SJSA1 (cell line): ENCODE data around the gene RABGEF1. TPM values are rescaled to one million over a fixed set of nuclear protein-coding genes. Genes with fewer than 3 reads are reported as not detected.
A peak's percentile ranks its signal among the peaks of the same experiment; 100 is the strongest.
"Not testable (repeated sequence)": the region's sequence is repeated elsewhere in the genome, so short reads cannot be mapped to it uniquely, and the experiment has no call there.

ENCODE experiments used
- DNase-seq, 2 experiments: peaks; one replicate each; pipeline ENCODE4 v3.0.0-alpha.2; 2015 to 2020; ENCODE audit warnings: low spot score in 2 of 2, low read depth in 1 of 2
- H3K27ac ChIP-seq: fragments of 250-450 bp; sonication (Bioruptor Pico); 2 replicates; pipeline ENCODE4 v1.5.1; 2020; ENCODE audit warnings: mild to moderate bottlenecking, moderate library complexity
- H3K27me3 ChIP-seq: fragments of 250-450 bp; sonication (Bioruptor Pico); replicated peaks from 2 replicates; pipeline ENCODE4 v1.5.1; 2020; ENCODE audit warnings: mild to moderate bottlenecking, moderate library complexity
- H3K36me3 ChIP-seq: fragments of 250-450 bp; sonication (Bioruptor Pico); 2 replicates; pipeline ENCODE4 v1.5.1; 2020; ENCODE audit warnings: mild to moderate bottlenecking
- H3K4me1 ChIP-seq: fragments of 250-450 bp; sonication (Bioruptor Pico); replicated peaks from 2 replicates; pipeline ENCODE4 v1.6.1; 2021; ENCODE audit warnings: mild to moderate bottlenecking
- H3K4me3 ChIP-seq: fragments of 250-450 bp; sonication (Bioruptor Pico); 2 replicates; pipeline ENCODE4 v1.5.1; 2020; ENCODE audit warnings: mild to moderate bottlenecking
- H3K9me3 ChIP-seq: fragments of 250-450 bp; sonication (Bioruptor Pico); replicated peaks from 2 replicates; pipeline ENCODE4 v1.5.1; 2020; ENCODE audit warnings: mild to moderate bottlenecking
- total RNA-seq: library from RNA; depleted of rRNA; stranded (reverse); fragments of >200 nt; shearing (Covaris generic); gene quantifications from 2 replicates; pipeline ENCODE4 v1.2.3, GENCODE V29; 2014

RABGEF1 gene
- total RNA-seq, 1 experiment from 2014 or later = 34.2 TPM

- H3K4me3 ChIP-seq = peak overlapping the region; percentile 70
- peaks cover 17% of the 10 kb centered on the region for H3K4me1 ChIP-seq
- no peaks in the 10 kb centered on the region for H3K27me3 ChIP-seq
- DNase-seq = no peak
- H3K36me3 ChIP-seq = peaks cover 29% of the 10 kb centered on the region
- H3K9me3 ChIP-seq = 0 out of 2 replicates have a peak, but pooled peaks cover 2% of the 10 kb centered on the region
- H3K27ac ChIP-seq = peak overlapping the region; percentile 73
These were observed 606 bp upstream of the RABGEF1 start for GRCh38 chr7:66739953-66740301.

GRCh38 chr7:66740980-66741709 is 612 bp downstream of the RABGEF1 start:
- peak; percentile 69 to 75 for DNase-seq
- peaks cover 17% of the 10 kb centered on the region for H3K4me1 ChIP-seq
- H3K27me3 ChIP-seq, H3K9me3 ChIP-seq: not testable (repeated sequence)
- peaks cover 29% of the 10 kb centered on the region for H3K36me3 ChIP-seq
- peak overlapping the region; percentile 73 for H3K27ac ChIP-seq
- peak overlapping the region; percentile 70 for H3K4me3 ChIP-seq

DNA sequence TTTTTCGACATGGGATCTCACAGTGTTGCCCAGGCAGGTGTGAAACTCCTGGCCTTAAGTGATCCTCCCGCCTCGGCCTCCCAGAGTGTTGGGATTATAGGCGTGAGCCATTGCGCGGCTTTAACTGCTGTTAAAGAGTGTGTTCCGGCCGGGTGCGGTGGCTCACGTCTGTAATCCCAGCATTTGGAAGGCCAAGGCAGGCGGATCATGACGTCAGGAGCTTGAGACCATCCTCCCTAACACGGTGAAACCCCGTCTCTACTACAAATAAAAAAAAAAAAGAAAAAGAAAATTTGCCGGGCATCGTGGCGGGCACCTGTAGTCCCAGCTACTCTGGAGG is 1.1 kb downstream of the RABGEF1 start:
- H3K4me1 ChIP-seq = peaks cover 17% of the 10 kb centered on the region
- peaks cover 25% of the 10 kb centered on the region for H3K36me3 ChIP-seq
- no peaks in the 10 kb centered on the region for H3K9me3 ChIP-seq
- H3K4me3 ChIP-seq = peak overlapping the region; percentile 70
- peak overlapping the region; percentile 73 for H3K27ac ChIP-seq
- H3K27me3 ChIP-seq = no peaks in the 10 kb centered on the region
- DNase-seq = peak in 1 of 2 experiments; percentile 29

- H3K27me3 ChIP-seq, H3K9me3 ChIP-seq: not testable (repeated sequence)
- Histone ChIP-seq H3K4me3 (peak overlapping the region; percentile 70; the same call in 1 of the 2 replicates), H3K27ac (peak overlapping the region; percentile 73; the same call in 1 of the 2 replicates), H3K4me1 (peaks cover 17% of the 10 kb centered on the region), H3K36me3 (peaks cover 31% of the 10 kb centered on the region)
- DNase-seq = peak in 1 of 2 experiments; percentile 19
These were observed 1.8 kb downstream of the RABGEF1 start for GRCh38 chr7:66742298-66742697.

DNA sequence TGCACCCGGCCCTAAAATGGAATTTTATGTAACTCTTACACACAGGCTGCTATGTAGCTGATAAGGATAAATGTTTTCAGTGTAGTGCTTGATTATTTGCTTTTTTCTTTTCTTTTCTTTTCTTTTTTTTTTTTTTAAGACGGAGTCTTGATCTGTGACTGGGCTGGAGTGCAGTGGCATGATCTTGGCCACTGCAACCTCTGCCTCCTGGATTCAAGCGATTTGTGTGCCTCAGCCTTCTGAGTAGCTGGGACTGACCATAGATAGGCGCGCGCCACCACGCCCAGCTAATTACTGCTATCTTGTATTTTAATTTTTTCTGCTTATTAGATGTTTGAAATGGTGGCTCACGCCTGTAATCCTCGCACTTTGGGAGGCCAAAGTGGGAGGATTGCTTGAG is 3.4 kb downstream of the RABGEF1 start:
- no peak overlapping the region for H3K27ac ChIP-seq
- H3K36me3 ChIP-seq = peaks cover 42% of the 10 kb centered on the region
- no peaks in the 10 kb centered on the region for H3K27me3 ChIP-seq
- peaks cover 17% of the 10 kb centered on the region for H3K4me1 ChIP-seq
- H3K9me3 ChIP-seq = no peaks in the 10 kb centered on the region
- no peak for DNase-seq
- H3K4me3 ChIP-seq = no peak overlapping the region

DNA sequence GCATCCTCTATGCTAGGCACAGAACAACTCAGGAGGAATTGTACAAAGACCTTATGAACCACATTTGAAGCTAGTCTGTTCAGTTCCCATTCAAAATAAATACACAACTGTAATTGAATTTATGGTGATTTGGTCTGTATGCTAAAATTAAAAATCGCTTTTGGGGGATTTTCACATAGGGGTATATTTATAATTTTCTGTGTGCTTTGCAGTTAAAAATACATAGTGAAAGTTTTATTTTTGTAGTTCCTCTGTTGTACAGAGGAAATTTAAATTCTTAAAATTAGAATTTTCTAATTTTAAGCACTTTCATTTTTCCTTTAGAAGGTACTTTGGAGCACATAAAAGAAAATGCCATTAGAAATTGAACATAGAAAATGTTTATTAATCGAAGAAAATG is 6.9 kb downstream of the RABGEF1 start:
- no peak overlapping the region for H3K27ac ChIP-seq
- no peaks in the 10 kb centered on the region for H3K27me3 ChIP-seq
- no peak overlapping the region for H3K4me3 ChIP-seq
- DNase-seq = no peak
- H3K4me1 ChIP-seq = peaks cover 5% of the 10 kb centered on the region
- peaks cover 37% of the 10 kb centered on the region for H3K36me3 ChIP-seq
- H3K9me3 ChIP-seq = no peaks in the 10 kb centered on the region

DNA sequence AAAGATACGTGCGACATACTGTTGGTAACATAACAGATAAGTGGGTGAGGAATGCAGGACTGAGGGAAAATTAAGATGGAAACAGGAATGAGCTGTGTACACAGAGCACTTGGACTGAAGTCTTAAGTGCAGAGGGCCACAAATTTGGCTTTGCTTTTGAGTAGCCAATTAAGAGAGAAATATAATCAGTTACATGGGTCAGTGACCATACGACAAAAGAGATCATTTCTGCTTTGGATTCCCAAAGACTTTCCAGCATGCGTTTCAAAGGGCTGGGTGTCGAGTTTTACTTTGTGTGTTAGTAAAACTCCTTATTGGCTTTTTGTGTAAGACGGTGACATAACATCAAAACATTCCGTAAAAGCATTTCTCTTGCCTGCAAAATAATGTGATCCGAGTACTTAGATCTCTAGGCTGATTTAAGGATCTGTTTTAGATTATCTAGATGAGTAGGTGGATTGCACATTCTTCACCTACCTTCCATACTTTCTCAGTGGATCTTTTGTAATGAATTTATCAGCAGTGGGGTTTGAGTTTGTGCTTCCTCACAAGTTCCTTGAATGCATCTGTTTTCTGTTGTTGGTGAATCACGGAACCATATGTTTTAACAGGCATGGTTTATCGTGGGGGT is 7.5 kb downstream of the RABGEF1 start:
- Histone ChIP-seq H3K4me1 (no peaks in the 10 kb centered on the region), H3K27me3 (no peaks in the 10 kb centered on the region), H3K27ac (no peak overlapping the region), H3K36me3 (peaks cover 32% of the 10 kb centered on the region), H3K9me3 (no peaks in the 10 kb centered on the region), H3K4me3 (no peak overlapping the region)
- no peak for DNase-seq

- no peak overlapping the region for H3K4me3 ChIP-seq
- H3K27me3 ChIP-seq = no peaks in the 10 kb centered on the region
- H3K4me1 ChIP-seq = no peaks in the 10 kb centered on the region
- no peak for DNase-seq
- H3K9me3 ChIP-seq = no peaks in the 10 kb centered on the region
- H3K27ac ChIP-seq = no peak overlapping the region
- H3K36me3 ChIP-seq = peaks cover 32% of the 10 kb centered on the region
These were observed 8.3 kb downstream of the RABGEF1 start for GRCh38 chr7:66748791-66749190.

DNA sequence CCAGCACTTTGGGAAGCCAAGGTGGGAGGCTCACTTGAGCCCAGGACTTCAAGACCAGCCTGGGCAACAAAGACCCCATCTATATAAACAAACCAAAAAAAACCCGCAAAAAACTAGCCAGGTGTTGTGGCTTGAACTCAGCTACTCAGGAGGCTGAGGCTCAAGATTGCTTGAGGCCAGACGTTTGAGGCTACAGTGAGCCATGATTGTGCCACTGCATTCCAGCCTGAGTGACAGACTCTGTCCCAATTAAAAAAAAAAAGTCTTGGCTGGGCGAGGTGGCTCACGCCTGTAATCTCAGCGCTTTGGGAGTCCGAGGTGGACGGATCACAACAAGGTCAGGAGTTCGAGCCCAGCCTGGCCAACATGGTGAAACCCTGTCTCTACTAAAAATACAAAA is 11.4 kb downstream of the RABGEF1 start:
- Histone ChIP-seq H3K27ac (no peak overlapping the region), H3K36me3 (peaks cover 23% of the 10 kb centered on the region), H3K9me3 (no peaks in the 10 kb centered on the region), H3K4me1 (no peaks in the 10 kb centered on the region), H3K27me3 (no peaks in the 10 kb centered on the region), H3K4me3 (no peak overlapping the region)
- no peak for DNase-seq

DNA sequence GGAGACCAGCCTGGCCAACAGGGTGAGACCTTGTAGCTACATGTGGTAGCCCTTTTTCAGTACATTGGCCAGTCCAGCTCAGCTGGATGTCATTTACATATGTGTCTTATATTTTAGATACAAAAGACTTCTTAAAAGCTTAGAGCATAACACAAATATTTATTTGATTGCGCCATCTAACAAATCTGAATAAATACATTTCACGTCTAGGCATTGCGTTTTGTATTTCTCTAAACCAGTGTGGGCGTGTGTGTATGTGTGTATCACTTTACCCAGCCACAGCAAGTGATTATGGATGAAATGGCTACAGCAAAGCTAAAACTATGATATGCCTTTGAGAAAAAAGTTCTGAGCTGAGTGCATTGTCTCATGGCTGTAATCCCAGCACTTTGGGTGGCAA is 14.0 kb downstream of the RABGEF1 start:
- no peak for DNase-seq
- no peaks in the 10 kb centered on the region; the same call in 1 of the 2 replicates for H3K36me3 ChIP-seq
- no peak overlapping the region for H3K4me3 ChIP-seq
- no peaks in the 10 kb centered on the region for H3K27me3 ChIP-seq
- H3K9me3 ChIP-seq = no peaks in the 10 kb centered on the region
- H3K4me1 ChIP-seq = no peaks in the 10 kb centered on the region
- no peak overlapping the region for H3K27ac ChIP-seq

GRCh38 chr7:66755059-66755458 is 14.5 kb downstream of the RABGEF1 start:
- H3K36me3 ChIP-seq, H3K27ac ChIP-seq, H3K4me3 ChIP-seq, DNase-seq, H3K4me1 ChIP-seq, H3K9me3 ChIP-seq, H3K27me3 ChIP-seq: not testable (repeated sequence)

- H3K27me3 ChIP-seq, H3K4me1 ChIP-seq, H3K27ac ChIP-seq, DNase-seq, H3K4me3 ChIP-seq, H3K9me3 ChIP-seq, H3K36me3 ChIP-seq: not testable (repeated sequence)
These were observed 15.7 kb downstream of the RABGEF1 start for GRCh38 chr7:66756227-66756626.

GRCh38 chr7:66756889-66757288 is 16.4 kb downstream of the RABGEF1 start:
- no peaks in the 10 kb centered on the region for H3K27me3 ChIP-seq
- no peak for DNase-seq
- no peaks in the 10 kb centered on the region for H3K9me3 ChIP-seq
- no peak overlapping the region for H3K4me3 ChIP-seq
- no peak overlapping the region for H3K27ac ChIP-seq
- H3K36me3 ChIP-seq = no peaks in the 10 kb centered on the region
- H3K4me1 ChIP-seq = no peaks in the 10 kb centered on the region

- no peak overlapping the region for H3K4me3 ChIP-seq
- no peak for DNase-seq
- no peaks in the 10 kb centered on the region for H3K36me3 ChIP-seq
- no peaks in the 10 kb centered on the region for H3K4me1 ChIP-seq
- H3K27ac ChIP-seq = no peak overlapping the region
- no peaks in the 10 kb centered on the region for H3K9me3 ChIP-seq
- no peaks in the 10 kb centered on the region for H3K27me3 ChIP-seq
These were observed 17.4 kb downstream of the RABGEF1 start for GRCh38 chr7:66757939-66758338.
